ENCODE measurements around the gene PRR22.

- no peak for TF ChIP-seq EZH2 (IDR thresholded peaks at IDR 0.05)
- TF ChIP-seq FOXP2 (optimal IDR thresholded peaks at IDR 0.05; ENCODE audit: control extremely low read depth, extremely low read length, insufficient read depth) = no peak
Observed at GRCh38 chr19:5773276-5773675, 11.3 kb downstream of the PRR22 start.

Measured in SK-N-MC (cell line).